GM18505 (cell line): ENCODE measurements around the gene ATRN.

ENCODE experiments used
- ATAC-seq: cut with Tn5 transposase; IDR thresholded peaks from one replicate; pipeline ENCODE4 v1.9.1; 2021; ENCODE audit not compliant: unreplicated experiment
- POLR2A ChIP-seq: IDR thresholded peaks from 4 replicates; pipeline ENCODE4 v1.6.1; 2011; ENCODE audit warnings: borderline replicate concordance; ENCODE audit not compliant: insufficient read depth, insufficient read length; ENCODE audit errors: extremely low read depth

Gene ATRN

GRCh38 chr20:3660262-3661059 is 189.6 kb downstream of the ATRN start:
- no peak for TF ChIP-seq POLR2A
- ATAC-seq: no peak

- no peak for TF ChIP-seq POLR2A
- no peak for ATAC-seq
Measured at GRCh38 chr20:3661060-3661813, 190.4 kb downstream of the ATRN start.

GRCh38 chr20:3661814-3662665 is 191.2 kb downstream of the ATRN start:
- no peak for ATAC-seq
- TF ChIP-seq POLR2A: no peak

- TF ChIP-seq POLR2A: no peak
- ATAC-seq: no peak
Measured at GRCh38 chr20:3663031-3663701, 192.3 kb downstream of the ATRN start, which contains the start of gene GFRA4. Gene GFRA4, minus strand, starts transcription at chr20:3663399. Its CDS starts 0 bp downstream, at chr20:3663399.

- ATAC-seq: no peak
- TF ChIP-seq POLR2A: no peak
Measured at GRCh38 chr20:3663858-3664257, 193.0 kb downstream of the ATRN start.

GRCh38 chr20:3667434-3668037 is 196.7 kb downstream of the ATRN start:
- TF ChIP-seq POLR2A: no peak
- no peak for ATAC-seq

GRCh38 chr20:3669710-3670367 is 199.0 kb downstream of the ATRN start:
- no peak for TF ChIP-seq POLR2A
- ATAC-seq: no peak

GRCh38 chr20:3670511-3670910 is 199.7 kb downstream of the ATRN start:
- ATAC-seq: no peak
- TF ChIP-seq POLR2A: no peak

GRCh38 chr20:3670945-3671344 is 200.1 kb downstream of the ATRN start:
- TF ChIP-seq POLR2A: no peak
- ATAC-seq: no peak

GRCh38 chr20:3671986-3672546 is 201.2 kb downstream of the ATRN start:
- ATAC-seq: no peak
- TF ChIP-seq POLR2A: no peak

- ATAC-seq: no peak
- TF ChIP-seq POLR2A: no peak
Measured at GRCh38 chr20:3672547-3673171, 201.8 kb downstream of the ATRN start.
